HG02678 (cell line): ENCODE data around the gene FAM53B.

Experiments used
- ATAC-seq: cut with Tn5 transposase; IDR thresholded peaks from one replicate; pipeline ENCODE4 v1.9.1; 2021; ENCODE audit warnings: mild to moderate bottlenecking, moderate library complexity; ENCODE audit not compliant: unreplicated experiment

Gene FAM53B

GRCh38 chr10:124728830-124729661 is 15.1 kb downstream of the FAM53B start:
- no peak for ATAC-seq

GRCh38 chr10:124728071-124728829 is 15.9 kb downstream of the FAM53B start:
- no peak for ATAC-seq

- ATAC-seq: no peak
Observed at GRCh38 chr10:124727361-124727960, 16.7 kb downstream of the FAM53B start.

DNA sequence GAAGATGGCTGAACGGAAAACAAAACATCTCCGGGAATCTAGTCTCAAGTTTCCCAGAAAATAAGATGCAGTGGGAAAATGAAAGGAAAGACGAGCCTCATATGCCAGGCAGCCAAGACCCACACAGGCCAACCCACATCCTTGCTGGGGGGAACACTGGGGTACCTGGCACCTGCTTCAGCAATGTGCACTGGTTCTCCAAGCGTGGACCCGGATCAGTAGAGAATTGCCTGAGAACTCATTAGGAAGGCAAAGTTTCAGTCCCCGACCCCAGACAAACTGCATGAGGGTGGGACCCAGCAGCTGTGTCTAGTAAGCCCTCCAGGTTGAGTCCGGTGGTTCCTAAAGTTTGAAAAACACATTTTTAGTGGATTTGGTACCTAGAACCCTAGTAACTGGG is 18.4 kb downstream of the FAM53B start:
- ATAC-seq: no peak

DNA sequence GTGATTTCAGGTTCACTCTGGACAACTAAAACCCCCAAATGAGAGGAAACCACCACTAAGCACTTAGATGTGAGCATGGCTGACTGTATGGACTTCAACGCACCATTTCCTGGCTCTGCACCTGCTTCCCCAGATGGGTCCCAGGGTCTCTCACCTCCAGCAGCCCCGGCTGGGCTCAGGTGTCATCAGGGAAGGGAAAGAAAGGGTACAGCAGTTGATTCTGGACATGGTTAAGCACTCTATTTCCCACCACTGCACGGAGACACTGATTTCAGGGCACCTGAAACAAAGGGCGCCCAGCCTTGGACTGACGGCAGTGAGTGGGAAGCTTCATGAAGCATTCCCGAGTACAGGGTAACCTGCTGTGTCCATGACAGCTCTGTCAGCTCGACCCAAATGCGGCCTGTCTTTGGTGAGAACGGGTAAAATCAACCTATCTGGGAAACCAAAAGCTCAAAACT is 19.0 kb downstream of the FAM53B start:
- ATAC-seq: no peak

DNA sequence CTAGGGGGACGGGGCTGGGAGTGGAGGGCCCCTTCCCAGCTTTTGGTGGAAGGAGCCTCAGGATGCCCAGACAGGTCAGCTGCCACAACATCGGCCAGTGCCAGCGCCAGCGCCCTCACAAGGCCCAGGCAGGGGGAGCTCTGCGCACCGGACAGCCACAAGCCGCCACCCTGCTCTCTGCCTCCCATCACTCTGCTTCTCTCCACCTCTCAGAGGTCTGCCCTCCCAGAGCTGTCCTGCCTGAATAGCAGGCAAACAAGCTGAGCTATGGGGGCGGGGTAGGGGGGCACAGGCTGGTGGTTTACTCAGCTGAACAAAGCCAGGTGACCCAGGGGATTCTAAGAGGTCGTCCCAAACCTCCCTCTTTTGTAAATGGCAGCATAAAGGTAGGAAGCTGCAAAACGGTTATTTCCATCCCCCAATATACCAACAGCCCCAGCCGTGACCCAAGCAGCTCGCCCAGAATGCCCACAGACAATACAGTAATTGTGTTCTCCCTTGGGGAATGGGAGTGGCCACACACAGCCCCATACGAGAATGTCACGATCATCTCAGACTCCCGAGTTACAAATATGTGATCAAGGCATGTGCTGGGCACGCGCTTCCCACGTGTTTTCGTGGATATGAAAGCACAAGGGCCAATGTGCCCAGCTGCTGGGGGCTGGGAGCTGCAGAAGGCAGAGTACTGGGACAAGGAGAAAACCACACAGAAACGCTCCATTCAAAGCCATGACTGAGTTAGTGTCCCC is 19.7 kb downstream of the FAM53B start:
- no peak for ATAC-seq

DNA sequence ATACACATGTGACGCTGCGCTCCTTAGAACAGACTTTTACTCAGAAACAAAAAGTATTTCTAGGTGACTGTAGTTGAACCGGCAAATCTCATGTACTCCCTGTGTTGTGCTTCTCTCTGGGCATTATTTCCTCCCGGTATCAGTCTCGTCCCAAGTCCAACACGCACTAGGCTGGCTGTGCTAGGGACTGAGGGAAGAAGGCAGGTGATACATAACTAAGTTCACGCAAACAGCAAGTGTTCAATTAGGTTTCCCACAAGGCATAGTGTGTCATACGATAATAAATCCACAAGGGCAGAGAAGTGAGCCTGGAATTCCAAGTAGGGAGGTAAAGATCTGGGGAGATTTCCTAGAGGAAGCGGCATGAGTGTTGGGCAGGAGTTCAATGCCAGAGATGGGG is 20.4 kb downstream of the FAM53B start:
- ATAC-seq: no peak

DNA sequence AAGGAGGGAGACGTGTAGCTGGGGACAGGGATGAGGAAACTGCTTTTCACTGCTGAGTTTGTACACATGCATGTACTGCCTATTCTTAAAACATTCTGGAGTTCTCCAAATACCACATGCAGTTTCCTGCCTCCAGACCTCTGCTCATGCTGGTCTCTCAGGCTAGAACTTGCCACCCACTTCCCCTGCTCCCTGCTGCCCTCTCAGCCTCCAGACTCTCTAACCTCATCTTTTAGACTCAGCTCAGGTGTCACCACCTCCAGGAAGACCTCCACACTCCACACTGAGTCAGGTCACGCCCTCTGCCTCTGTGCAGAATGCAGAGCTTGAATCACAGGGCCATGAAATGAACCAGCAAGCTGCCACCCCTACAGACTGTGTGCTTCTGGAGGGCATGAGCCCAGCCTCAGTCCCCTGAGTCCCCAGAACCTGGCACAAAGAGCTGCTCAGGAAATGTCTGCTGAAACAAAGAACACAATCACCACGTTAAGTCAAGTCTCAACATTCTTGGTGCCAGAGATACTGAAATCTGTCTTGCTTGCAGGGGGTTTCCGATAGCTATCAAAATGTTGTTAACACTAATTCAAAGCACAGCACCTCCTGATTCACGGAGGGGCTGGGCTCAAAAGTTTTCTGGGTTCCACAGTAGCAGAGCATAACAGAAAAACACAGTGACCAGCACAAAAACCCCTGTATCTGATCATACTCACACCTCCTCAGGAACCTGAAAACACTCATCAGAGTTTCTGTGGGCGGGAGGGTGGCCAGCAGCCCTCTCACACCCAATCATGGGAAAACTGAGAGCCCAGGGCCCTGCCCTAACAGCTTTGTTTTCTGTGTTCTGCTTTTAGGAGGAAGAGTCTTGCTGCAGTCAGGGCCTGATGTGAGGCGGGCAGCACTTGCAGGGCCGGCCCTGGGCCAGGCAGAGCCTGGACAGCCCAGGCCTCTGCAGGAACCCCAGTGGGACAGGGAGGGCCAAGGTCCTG is 21.1 kb downstream of the FAM53B start:
- ATAC-seq: peak; percentile 78

GRCh38 chr10:124721330-124722045 is 22.7 kb downstream of the FAM53B start:
- no peak for ATAC-seq

DNA sequence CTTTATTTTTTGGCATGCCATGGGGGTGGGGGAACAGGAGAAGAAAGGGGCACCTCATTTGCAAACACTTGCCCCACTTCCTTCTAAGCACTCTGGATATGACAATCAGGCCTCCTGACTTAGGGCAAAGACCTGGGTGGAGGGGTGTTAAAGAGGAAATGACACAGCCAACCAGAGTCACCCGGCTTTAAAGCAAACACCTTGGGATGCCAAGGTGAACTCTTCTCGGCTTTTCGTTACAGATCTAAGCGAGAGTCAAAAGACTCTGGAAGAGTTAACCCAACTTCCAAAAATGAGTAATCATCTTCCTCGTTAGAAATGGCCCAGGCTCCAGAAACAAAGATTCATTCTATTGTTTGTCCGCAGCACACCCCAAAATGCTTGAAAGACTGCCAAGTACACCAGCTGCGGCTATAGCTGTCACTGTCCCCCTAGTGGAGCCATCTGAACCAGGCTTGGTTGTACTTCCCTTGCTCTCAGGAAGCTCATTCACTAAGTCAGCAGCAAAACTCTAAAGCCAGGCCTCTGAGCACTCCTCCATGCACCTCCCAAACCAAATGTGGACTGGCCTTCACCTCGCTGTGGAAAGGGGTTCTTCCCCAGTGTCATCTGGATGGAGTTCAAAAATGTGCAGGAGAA is 24.8 kb downstream of the FAM53B start:
- ATAC-seq: peak; percentile 42

DNA sequence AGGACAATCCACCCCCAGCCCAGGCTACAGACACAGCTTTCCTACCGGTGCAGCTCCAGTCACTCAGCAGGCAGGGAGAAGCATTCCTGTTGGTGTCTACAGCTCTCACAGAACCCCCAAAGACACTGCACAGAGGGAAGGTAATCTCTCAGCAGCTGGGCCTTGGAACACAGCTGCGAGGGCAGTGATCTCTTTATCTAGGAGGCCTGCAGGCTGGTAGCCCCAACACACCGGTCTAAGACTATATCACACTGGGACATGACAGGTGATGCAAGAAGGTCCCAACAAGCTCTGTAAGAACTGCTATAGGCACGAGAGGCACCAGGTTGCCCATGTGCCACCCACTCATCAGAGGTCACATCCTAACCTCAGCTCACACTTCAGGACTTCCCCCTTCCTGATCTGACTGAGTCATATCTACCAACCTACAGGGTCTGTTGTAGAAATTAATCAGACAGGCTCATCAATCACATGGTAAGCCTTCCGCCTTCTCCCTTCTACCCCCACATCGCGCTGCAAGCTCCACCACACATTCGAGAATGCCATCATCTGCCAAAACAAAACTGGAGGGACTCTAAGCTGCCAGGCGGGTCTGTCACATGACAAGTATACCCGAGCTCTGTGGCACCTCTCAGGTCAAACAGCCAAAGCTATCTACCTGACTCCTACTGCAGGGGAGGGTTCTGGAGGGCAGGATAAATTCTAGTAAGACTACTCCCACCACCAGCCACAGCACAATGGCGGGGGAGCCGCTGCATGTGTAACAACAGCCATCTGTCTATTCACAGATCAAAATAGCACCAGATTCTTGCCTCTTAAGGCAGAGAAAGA is 26.1 kb downstream of the FAM53B start:
- peak; percentile 54 for ATAC-seq

DNA sequence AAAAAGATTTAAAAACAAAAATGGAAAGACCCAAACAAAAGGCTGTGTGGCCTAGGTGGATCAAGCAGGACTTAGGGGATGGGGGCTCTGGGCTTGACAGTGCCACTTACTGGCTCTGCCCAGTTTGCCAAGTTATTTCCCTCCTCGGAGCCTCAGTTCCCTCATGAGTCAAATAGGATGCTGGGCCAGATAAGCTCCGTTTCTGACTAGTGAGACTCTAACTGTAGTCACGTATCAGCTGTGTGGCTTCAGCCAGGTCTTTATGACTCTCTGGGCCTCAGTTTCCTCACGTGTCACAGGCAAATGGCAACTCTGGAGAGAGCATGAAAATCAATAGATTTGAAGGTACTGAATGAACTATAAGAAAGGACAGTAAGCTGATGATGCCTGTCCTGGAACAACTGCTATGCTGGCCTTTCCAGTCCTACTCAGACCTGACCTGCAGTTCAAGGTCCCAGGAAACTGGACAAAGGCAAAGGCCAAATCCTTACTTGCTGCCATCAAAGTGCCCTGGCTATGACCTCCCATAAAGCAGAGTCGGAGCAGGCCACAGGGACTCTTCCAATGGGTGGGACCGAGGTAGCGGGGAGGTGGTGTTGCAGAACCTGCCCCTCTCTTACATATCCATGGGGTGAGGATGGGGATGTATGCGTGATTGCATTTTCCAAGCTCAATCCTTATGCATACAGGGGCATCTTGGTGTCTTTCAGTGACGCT is 27.0 kb downstream of the FAM53B start:
- ATAC-seq: no peak

DNA sequence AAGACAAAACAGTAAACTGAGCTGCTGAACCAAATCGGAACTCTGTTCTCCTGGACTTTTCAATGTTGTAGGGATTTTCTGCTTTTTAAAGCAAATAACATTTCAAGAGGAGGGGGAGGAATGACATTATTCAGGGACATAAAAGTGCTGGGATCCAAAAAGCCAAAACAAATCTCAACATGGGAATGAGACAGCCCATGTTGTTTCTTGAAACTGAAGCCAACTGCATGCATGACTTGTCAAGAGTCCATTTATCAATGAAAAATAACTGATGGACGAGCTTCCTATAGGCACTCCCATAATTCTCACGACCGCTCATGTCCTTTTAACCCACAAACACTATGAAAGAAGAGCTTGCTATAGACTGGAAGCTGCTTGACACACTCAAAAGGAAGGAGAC is 27.8 kb downstream of the FAM53B start:
- no peak for ATAC-seq

GRCh38 chr10:124715439-124715838 is 28.7 kb downstream of the FAM53B start:
- ATAC-seq: no peak

DNA sequence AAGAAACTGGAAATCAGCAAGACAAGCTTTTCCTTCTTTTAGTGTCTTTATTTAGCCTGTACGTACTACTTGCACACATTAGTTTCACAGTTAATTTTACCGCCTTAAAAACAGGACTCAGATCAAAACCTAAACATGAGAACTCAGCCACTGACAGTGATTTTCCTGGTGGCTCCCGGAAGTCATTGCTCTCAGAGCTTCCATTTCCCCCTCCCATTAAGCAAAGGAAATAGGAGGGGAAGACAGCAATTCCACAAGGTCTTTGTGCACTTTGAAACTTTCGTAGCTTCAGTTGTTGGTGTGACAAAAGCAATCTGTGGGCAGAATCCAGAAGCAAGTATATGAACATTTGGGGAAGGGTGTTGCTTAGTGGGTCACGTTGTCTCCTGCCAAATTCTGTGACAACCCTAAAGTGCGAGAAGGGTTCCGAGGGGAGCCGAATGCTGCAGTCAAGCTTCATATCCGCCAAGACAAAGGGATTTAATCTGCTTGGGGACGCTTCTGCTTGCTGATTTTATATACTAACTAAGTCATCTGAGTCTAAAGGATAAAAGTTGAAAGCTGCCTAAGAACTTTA is 30.4 kb downstream of the FAM53B start:
- ATAC-seq: no peak

GRCh38 chr10:124712704-124713407 is 31.3 kb downstream of the FAM53B start:
- ATAC-seq: no peak
